Kidney epithelial cell (primary cell): ENCODE data around the gene RAB3C. TPM values are rescaled to one million over a fixed set of nuclear protein-coding genes. Genes with fewer than 3 reads are reported as not detected.

Source experiments
- DNase-seq: peaks from one replicate; pipeline ENCODE4 v3.0.0-alpha.2; 2010; ENCODE audit warnings: low read depth
- H3K27me3 ChIP-seq: 2 replicates; pipeline ENCODE4 v1.6.0; 2011; ENCODE audit warnings: low read length; ENCODE audit not compliant: control insufficient read depth, insufficient read depth
- H3K36me3 ChIP-seq: 2 replicates; pipeline ENCODE4 v1.5.1; 2011; ENCODE audit warnings: low read length; ENCODE audit not compliant: control insufficient read depth, insufficient read depth
- H3K4me3 ChIP-seq: 2 replicates; pipeline ENCODE4 v1.5.1; 2011; ENCODE audit warnings: low read depth, mild to moderate bottlenecking, control low read depth, low read length
- total RNA-seq: library from RNA; depleted of rRNA; stranded (reverse); fragments of >200 nt; gene quantifications from 2 replicates; pipeline ENCODE4 v1.2.3, GENCODE V29; 2015
- TF ChIP-seq, protein P1 (sequence below): IDR thresholded peaks from 2 replicates; pipeline ENCODE4 v1.5.1; 2011; ENCODE audit warnings: mild to moderate bottlenecking, moderate library complexity, low read length, control low read depth, inconsistent platforms; ENCODE audit not compliant: insufficient read depth, poor library complexity, severe bottlenecking

Gene RAB3C
- total RNA-seq, 1 donor from 2014 or later, result 0.04 TPM

DNA sequence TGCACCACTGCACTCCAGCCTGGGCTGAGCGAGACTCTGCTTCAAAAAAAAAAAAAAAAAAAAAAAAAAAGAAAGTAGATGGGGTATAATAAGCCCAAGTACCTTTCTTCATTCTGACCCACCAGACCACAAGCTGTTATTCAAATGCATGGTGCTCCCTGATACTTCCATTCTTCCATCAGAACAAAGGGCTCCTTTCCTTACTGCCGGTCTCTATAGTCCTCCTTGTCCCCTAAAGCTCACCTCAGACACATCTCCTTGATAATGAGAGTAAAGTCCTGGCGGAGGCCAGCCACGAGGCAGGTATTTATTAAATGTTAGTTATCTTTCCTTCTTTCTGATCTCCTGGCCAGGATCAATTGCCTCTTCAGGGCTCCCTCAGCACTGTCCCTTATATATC is 162.5 kb downstream of the RAB3C start:
- no peak overlapping the region for H3K4me3 ChIP-seq
- no peak for DNase-seq
- H3K36me3 ChIP-seq, result no peaks in the 10 kb centered on the region
- H3K27me3 ChIP-seq, result no peaks in the 10 kb centered on the region
- TF ChIP-seq, protein P1, sequence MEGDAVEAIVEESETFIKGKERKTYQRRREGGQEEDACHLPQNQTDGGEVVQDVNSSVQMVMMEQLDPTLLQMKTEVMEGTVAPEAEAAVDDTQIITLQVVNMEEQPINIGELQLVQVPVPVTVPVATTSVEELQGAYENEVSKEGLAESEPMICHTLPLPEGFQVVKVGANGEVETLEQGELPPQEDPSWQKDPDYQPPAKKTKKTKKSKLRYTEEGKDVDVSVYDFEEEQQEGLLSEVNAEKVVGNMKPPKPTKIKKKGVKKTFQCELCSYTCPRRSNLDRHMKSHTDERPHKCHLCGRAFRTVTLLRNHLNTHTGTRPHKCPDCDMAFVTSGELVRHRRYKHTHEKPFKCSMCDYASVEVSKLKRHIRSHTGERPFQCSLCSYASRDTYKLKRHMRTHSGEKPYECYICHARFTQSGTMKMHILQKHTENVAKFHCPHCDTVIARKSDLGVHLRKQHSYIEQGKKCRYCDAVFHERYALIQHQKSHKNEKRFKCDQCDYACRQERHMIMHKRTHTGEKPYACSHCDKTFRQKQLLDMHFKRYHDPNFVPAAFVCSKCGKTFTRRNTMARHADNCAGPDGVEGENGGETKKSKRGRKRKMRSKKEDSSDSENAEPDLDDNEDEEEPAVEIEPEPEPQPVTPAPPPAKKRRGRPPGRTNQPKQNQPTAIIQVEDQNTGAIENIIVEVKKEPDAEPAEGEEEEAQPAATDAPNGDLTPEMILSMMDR, result no peak

- Histone ChIP-seq H3K27me3 (no peaks in the 10 kb centered on the region), H3K4me3 (no peak overlapping the region), H3K36me3 (no peaks in the 10 kb centered on the region)
- TF ChIP-seq, protein P1, result no peak
- no peak for DNase-seq
These were observed 163.4 kb downstream of the RAB3C start for GRCh38 chr5:58746321-58746720.

GRCh38 chr5:58750036-58750435 is 167.2 kb downstream of the RAB3C start:
- Histone ChIP-seq H3K27me3 (peaks cover 2% of the 10 kb centered on the region), H3K36me3 (no peaks in the 10 kb centered on the region), H3K4me3 (no peak overlapping the region)
- TF ChIP-seq, protein P1, result no peak
- DNase-seq, result no peak

DNA sequence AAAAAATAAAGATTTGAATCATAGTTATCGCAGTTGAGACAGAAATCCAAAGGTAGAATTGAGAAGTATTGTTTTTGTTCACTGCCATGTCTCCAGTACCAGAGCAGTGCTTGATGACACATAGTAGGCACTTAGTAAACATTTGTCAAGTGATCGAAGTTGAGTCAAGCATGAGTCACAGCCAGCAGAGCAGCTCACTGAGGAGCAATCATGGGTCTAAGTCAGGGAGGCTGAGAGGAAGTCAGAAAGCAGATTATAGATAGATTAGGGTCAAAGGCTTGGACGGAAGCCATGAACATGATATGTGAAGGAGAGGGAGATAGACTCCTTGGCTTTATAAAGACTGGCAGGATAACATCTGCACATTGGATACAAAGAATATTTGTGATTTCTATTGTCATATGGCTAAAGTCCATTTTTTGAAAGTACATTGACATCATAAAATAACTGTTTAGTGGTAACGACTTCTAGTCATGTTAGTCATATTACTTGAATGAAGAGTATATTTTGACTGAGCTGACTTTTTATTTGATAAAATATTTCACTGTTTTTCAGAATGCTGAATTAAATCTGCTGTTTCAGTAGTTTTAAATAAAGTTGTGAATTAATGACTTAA is 168.5 kb downstream of the RAB3C start:
- peaks cover 2% of the 10 kb centered on the region for H3K27me3 ChIP-seq
- peak; percentile 9 for DNase-seq
- TF ChIP-seq, protein P1, result no peak
- H3K36me3 ChIP-seq, result no peaks in the 10 kb centered on the region
- H3K4me3 ChIP-seq, result no peak overlapping the region

DNA sequence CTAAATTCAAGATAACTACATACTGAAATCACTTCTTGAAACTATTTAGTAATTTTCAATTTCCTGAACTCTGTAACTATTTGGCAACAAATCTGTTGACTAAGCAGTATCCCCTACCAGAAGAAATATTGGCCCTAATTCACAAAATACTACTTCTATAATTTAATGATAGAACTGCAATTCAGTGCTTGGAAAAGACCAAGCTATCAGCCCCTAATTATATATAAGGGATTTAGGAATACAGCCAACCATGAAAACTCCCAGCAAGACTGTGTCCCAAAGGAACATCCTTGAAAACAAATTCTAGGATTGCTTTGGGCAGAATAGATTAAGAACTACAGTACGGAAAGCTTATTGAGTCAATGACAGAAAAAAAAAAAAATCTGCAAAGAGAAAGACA is 169.2 kb downstream of the RAB3C start:
- Histone ChIP-seq H3K36me3 (no peaks in the 10 kb centered on the region), H3K27me3 (peaks cover 2% of the 10 kb centered on the region), H3K4me3 (no peak overlapping the region)
- no peak for DNase-seq
- TF ChIP-seq, protein P1, result no peak

GRCh38 chr5:58753446-58753845 is 170.6 kb downstream of the RAB3C start:
- TF ChIP-seq, protein P1, result no peak
- Histone ChIP-seq H3K4me3 (no peak overlapping the region), H3K36me3 (no peaks in the 10 kb centered on the region), H3K27me3 (peaks cover 2% of the 10 kb centered on the region)
- DNase-seq, result no peak
